Measurements from ENCODE around the gene NCS1.
A peak's percentile ranks its signal among the peaks of the same experiment; 100 is the strongest.

GRCh38 chr9:130242270-130243014 lies 70.2 kb downstream of the NCS1 start:
- TF ChIP-seq ZNF223 (tag by site-specific recombination; IDR thresholded peaks at IDR 0.05): no peak
- TF ChIP-seq ZNF302 (tag by site-specific recombination; IDR thresholded peaks at IDR 0.05; ENCODE audit: low read depth): no peak
- TF ChIP-seq CTCF (tag by site-specific recombination; IDR thresholded peaks at IDR 0.05): no peak
- TF ChIP-seq ZNF510 (tag by site-specific recombination; IDR thresholded peaks at IDR 0.05; ENCODE audit: insufficient replicate concordance): no peak
- TF ChIP-seq ZBTB49 (tag by site-specific recombination; IDR thresholded peaks at IDR 0.05; ENCODE audit: low read depth): no peak
- TF ChIP-seq, protein P1, sequence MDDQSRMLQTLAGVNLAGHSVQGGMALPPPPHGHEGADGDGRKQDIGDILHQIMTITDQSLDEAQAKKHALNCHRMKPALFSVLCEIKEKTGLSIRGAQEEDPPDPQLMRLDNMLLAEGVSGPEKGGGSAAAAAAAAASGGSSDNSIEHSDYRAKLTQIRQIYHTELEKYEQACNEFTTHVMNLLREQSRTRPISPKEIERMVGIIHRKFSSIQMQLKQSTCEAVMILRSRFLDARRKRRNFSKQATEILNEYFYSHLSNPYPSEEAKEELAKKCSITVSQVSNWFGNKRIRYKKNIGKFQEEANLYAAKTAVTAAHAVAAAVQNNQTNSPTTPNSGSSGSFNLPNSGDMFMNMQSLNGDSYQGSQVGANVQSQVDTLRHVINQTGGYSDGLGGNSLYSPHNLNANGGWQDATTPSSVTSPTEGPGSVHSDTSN (CRISPR knock-in tag; IDR thresholded peaks at IDR 0.05): no peak
- TF ChIP-seq ZFP41 (tag by site-specific recombination; IDR thresholded peaks at IDR 0.05; ENCODE audit: borderline replicate concordance): no peak
- no peak for TF ChIP-seq ZBTB11 (tag by site-specific recombination; conservative IDR thresholded peaks at IDR 0.05; ENCODE audit: low read depth)
- TF ChIP-seq ZBTB8A (tag by site-specific recombination; IDR thresholded peaks at IDR 0.05): no peak
- no peak for TF ChIP-seq ZNF280D (tag by site-specific recombination; IDR thresholded peaks at IDR 0.05)
- TF ChIP-seq, protein P2, sequence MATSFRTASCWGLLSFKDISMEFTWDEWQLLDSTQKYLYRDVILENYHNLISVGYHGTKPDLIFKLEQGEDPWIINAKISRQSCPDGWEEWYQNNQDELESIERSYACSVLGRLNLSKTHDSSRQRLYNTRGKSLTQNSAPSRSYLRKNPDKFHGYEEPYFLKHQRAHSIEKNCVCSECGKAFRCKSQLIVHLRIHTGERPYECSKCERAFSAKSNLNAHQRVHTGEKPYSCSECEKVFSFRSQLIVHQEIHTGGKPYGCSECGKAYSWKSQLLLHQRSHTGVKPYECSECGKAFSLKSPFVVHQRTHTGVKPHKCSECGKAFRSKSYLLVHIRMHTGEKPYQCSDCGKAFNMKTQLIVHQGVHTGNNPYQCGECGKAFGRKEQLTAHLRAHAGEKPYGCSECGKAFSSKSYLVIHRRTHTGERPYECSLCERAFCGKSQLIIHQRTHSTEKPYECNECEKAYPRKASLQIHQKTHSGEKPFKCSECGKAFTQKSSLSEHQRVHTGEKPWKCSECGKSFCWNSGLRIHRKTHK (tag by site-specific recombination; IDR thresholded peaks at IDR 0.05): no peak
- peak; percentile 64; the same call in 1 of the 2 replicates for TF ChIP-seq ZNF362 (tag by site-specific recombination; IDR thresholded peaks at IDR 0.05)
